Upper lobe of left lung (tissue), 4 donors: ENCODE measurements around the gene TTC32.

Experiments
- EP300 ChIP-seq, 4 donors: sonication (generic); formaldehyde crosslinking; IDR thresholded peaks; one replicate each; pipeline ENCODE4 v1.5.1; 2017; ENCODE audit warnings: antibody characterized with exemption in 4 of 4, control low read depth in 2 of 4
- POLR2A ChIP-seq, 4 donors: fragments of 450-650 bp; IDR thresholded peaks; one replicate each; pipeline ENCODE4 v1.5.1; 2016 to 2017; ENCODE audit warnings: antibody characterized with exemption in 4 of 4, mild to moderate bottlenecking in 2 of 4
- POLR2AphosphoS5 ChIP-seq, 2 donors: sonication (generic); formaldehyde crosslinking; IDR thresholded peaks; one replicate each; pipeline ENCODE4 v1.5.1; 2017; ENCODE audit warnings: antibody characterized with exemption in 2 of 2
- TF ChIP-seq, protein P1 (sequence below), 6 experiments: fragments of 450-650 bp in 4 of 6; fragments of 200-600 bp in 2 of 6; sonication (generic) in 2 of 6; IDR thresholded peaks; one replicate each; pipeline ENCODE4 v1.5.1; 2016 to 2019; ENCODE audit warnings: antibody characterized with exemption in 6 of 6

DNA sequence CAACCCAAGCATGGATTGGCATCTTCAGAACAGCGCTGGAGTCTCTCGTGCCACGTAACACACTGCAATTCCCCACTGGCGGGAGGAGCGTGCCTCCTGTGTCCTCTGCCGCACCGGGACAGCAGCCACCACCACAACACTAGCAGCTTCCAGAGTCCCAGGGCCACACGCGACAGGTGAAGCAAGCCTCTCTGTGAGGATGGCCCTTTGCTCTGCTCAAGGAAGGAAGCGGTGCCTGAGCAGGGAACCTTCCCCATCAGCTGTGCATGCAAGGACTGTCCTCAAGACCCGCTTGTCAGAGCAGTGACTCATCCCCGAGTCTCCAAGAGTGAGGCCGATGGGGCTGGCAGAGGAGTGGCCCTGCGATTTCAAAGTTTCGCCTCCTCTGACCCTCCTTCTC, 44.0 kb downstream of the TTC32 start:
- TF ChIP-seq EP300 (IDR thresholded peaks at IDR 0.05): no peak
- no peak for TF ChIP-seq POLR2A (IDR thresholded peaks at IDR 0.05)
- no peak for TF ChIP-seq POLR2AphosphoS5 (IDR thresholded peaks at IDR 0.05)
- TF ChIP-seq, protein P1, sequence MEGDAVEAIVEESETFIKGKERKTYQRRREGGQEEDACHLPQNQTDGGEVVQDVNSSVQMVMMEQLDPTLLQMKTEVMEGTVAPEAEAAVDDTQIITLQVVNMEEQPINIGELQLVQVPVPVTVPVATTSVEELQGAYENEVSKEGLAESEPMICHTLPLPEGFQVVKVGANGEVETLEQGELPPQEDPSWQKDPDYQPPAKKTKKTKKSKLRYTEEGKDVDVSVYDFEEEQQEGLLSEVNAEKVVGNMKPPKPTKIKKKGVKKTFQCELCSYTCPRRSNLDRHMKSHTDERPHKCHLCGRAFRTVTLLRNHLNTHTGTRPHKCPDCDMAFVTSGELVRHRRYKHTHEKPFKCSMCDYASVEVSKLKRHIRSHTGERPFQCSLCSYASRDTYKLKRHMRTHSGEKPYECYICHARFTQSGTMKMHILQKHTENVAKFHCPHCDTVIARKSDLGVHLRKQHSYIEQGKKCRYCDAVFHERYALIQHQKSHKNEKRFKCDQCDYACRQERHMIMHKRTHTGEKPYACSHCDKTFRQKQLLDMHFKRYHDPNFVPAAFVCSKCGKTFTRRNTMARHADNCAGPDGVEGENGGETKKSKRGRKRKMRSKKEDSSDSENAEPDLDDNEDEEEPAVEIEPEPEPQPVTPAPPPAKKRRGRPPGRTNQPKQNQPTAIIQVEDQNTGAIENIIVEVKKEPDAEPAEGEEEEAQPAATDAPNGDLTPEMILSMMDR (IDR thresholded peaks at IDR 0.05): no peak
